Activated gamma-delta T cell (primary cell): ENCODE results near the gene OR10A6.

Experiments
- DNase-seq: peaks from one replicate; lab custom pipeline; 2025; lab: John Stamatoyannopoulos, UW

Gene OR10A6

GRCh38 chr11:7910286-7910788 is 20.7 kb downstream of the OR10A6 start:
- DNase-seq: no peak

- no peak for DNase-seq
Observed at GRCh38 chr11:7909585-7910285, 21.3 kb downstream of the OR10A6 start.

GRCh38 chr11:7907121-7907520 is 23.9 kb downstream of the OR10A6 start:
- no peak for DNase-seq

GRCh38 chr11:7906481-7906880 is 24.6 kb downstream of the OR10A6 start:
- DNase-seq: no peak

- DNase-seq: no peak
Observed at GRCh38 chr11:7905961-7906429, 25.1 kb downstream of the OR10A6 start.

GRCh38 chr11:7905549-7905948 is 25.5 kb downstream of the OR10A6 start:
- DNase-seq: no peak

GRCh38 chr11:7904917-7905316 is 26.2 kb downstream of the OR10A6 start:
- no peak for DNase-seq

GRCh38 chr11:7903940-7904339 is 27.1 kb downstream of the OR10A6 start:
- DNase-seq: no peak

GRCh38 chr11:7901319-7901854 is 29.7 kb downstream of the OR10A6 start:
- no peak for DNase-seq

- DNase-seq: no peak
Observed at GRCh38 chr11:7900686-7901085, 30.4 kb downstream of the OR10A6 start.

GRCh38 chr11:7899418-7899817 is 31.6 kb downstream of the OR10A6 start:
- no peak for DNase-seq

GRCh38 chr11:7898666-7899283 is 32.3 kb downstream of the OR10A6 start:
- DNase-seq: no peak

GRCh38 chr11:7896009-7896785 is 34.9 kb downstream of the OR10A6 start:
- no peak for DNase-seq

GRCh38 chr11:7894251-7894650 is 36.8 kb downstream of the OR10A6 start:
- no peak for DNase-seq

- DNase-seq: no peak
Observed at GRCh38 chr11:7893796-7894195, 37.3 kb downstream of the OR10A6 start.

GRCh38 chr11:7892840-7893254 is 38.2 kb downstream of the OR10A6 start:
- no peak for DNase-seq

GRCh38 chr11:7892059-7892699 is 38.9 kb downstream of the OR10A6 start:
- DNase-seq: no peak

- no peak for DNase-seq
Observed at GRCh38 chr11:7890417-7891172, 40.5 kb downstream of the OR10A6 start.

GRCh38 chr11:7889985-7890384 is 41.1 kb downstream of the OR10A6 start:
- no peak for DNase-seq

GRCh38 chr11:7882860-7883259 is 48.2 kb downstream of the OR10A6 start:
- DNase-seq: no peak
